ENCODE data around the gene SLF1.

DNA sequence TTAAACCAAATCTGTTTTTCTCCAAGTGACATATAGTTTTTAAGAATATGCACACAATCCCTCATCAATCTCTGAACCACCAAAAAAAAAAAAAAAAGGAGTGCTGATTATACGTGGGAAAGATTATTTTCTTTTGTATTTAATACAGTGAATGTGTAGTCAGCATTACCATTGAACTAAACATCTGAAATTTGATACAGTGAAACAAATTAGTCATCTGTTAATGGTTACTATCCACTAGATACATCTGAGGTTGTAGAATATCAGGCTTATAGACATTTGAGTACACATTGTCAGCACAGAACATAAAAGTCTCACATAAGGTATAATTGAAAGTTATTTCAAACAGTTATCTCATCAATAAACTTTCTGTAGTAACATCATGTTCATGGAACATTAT lies 87.0 kb downstream of the SLF1 start:
- TF ChIP-seq, protein P1, sequence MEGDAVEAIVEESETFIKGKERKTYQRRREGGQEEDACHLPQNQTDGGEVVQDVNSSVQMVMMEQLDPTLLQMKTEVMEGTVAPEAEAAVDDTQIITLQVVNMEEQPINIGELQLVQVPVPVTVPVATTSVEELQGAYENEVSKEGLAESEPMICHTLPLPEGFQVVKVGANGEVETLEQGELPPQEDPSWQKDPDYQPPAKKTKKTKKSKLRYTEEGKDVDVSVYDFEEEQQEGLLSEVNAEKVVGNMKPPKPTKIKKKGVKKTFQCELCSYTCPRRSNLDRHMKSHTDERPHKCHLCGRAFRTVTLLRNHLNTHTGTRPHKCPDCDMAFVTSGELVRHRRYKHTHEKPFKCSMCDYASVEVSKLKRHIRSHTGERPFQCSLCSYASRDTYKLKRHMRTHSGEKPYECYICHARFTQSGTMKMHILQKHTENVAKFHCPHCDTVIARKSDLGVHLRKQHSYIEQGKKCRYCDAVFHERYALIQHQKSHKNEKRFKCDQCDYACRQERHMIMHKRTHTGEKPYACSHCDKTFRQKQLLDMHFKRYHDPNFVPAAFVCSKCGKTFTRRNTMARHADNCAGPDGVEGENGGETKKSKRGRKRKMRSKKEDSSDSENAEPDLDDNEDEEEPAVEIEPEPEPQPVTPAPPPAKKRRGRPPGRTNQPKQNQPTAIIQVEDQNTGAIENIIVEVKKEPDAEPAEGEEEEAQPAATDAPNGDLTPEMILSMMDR (IDR thresholded peaks at IDR 0.05) = no peak
- no peak for TF ChIP-seq EZH2 (IDR thresholded peaks at IDR 0.05; ENCODE audit: borderline replicate concordance, insufficient read depth, low read depth, low read length, poor library complexity, severe bottlenecking)

All from B cell (primary cell).